HK-2 (cell line): ENCODE data around the gene DDX56.
A peak's percentile ranks its signal among the peaks of the same experiment; 100 is the strongest.

ENCODE experiments used
- DNase-seq: peaks from one replicate; pipeline ENCODE4 v3.0.0-alpha.2; 2018; ENCODE audit not compliant: unreplicated experiment

Gene DDX56

DNA sequence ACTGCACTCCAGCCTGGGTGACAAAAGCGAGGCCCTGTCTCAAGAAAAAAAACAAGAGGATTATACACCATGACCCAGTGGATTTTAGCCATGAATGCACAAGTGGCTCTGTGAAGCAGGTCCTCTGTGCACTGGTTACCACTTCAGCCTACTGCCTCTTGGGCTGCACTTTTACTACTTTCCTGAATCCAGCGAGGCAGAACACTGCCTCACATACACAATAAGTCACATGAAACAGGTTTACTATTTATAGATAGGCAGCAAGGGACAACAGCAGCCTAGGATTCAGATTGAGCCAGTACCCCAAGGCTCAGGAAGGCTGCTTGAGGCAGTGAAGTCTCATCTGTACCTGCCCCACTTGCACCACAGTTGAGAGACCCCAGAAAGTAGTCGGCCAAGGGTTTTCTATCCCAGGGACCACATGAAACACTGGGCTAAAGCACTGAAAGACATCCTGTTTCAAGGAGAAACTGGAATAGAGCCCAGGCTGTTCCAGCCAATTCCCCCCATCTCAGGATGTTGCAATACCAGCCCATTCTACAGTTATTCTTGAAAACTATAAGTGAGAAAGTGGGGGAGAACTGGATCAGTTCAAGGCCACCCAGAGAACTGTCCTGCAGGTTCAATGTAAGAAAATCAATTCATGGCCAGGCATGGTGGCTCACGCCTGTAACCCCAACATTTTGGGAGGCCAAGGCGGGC lies 22.4 kb upstream of the DDX56 start:
- no peak for DNase-seq

DNA sequence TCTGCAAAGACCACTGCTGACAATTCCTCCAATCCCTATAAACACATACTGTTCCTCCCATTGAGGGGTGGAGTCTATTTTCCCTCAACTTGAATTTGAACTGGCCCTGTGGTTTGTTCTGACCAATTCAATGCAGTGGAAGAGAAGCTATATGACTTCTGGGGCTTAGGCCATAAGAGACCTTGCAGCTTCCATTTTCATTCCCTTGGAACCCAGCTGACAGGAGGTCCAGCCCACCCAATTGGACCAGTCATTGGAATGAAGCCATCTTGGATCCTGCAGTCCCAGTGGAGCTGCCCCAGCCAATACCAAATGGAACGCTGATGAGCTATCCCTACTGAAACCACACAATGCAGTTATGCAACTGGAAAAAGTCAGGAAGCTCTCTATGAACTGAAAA lies 17.2 kb upstream of the DDX56 start:
- no peak for DNase-seq

DNA sequence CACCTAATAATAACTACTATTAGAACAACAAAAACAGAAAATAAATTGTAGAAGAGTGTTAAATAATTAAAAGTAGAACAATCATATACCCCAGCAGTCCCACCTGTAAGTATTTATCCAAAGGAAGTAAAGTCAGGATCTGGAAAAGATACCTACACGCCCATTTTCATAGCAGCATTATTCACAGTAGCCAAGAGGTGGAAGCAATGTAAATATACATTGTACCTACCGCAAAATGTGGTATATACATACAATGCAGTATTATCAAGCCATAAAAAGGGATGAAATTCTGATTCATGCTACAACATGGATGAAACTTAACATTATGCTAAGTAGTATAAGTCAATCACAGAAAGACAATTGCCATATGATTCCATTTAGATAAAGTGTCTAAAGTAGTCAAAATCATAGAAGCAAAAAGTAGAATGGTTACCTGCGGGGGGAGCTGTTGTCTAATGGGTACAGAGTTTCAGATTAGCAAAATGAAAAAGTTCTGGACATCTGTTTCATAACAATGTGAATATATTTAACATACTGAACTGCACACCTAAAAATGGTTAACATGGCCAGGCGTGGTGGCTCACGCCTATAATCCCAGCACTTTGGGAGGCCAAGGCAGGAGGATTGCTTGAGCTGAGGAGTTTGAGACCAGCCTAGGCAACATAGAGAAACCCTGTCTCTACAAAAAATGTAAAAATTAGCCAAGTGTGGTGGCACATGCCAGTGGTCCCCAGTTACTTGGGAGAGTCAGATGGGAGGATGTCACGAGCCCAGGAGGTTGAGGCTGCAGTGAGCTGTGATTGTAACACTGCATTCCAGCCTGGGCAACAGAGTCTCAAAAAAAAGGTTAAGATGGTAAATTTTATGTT lies 14.4 kb upstream of the DDX56 start:
- no peak for DNase-seq

DNA sequence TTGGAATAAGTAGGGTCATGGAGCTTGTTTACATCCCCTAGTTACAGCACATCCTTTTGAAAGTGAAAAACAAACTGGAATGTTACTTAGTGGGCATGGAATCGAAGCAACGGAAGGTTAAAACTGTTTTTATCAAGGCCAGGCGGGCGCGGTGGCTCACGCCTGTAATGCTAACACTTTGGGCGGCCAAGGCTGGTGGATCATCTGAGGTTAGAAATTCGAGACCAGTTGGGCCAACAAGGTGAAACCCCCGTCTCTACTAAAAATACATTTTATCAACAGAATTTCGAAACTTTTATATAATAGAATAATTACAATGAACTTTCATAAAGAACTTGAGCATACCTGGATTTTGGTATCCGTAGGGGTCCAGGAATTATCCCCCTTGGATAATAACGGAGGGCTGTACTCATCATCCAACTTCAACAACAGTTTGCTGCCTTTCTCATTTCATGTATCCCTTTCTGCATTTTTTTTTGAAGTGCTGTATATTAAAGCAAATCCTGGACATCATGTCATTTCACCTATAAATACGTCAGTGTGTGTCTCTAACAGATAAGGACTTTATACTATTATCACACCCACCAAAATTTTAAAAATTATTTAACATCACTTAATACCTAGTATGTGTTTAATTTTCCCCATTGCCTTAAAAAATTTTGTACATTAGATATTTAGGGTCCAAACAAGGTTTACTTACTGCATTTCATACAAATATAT lies 9.6 kb upstream of the DDX56 start:
- DNase-seq: no peak

DNA sequence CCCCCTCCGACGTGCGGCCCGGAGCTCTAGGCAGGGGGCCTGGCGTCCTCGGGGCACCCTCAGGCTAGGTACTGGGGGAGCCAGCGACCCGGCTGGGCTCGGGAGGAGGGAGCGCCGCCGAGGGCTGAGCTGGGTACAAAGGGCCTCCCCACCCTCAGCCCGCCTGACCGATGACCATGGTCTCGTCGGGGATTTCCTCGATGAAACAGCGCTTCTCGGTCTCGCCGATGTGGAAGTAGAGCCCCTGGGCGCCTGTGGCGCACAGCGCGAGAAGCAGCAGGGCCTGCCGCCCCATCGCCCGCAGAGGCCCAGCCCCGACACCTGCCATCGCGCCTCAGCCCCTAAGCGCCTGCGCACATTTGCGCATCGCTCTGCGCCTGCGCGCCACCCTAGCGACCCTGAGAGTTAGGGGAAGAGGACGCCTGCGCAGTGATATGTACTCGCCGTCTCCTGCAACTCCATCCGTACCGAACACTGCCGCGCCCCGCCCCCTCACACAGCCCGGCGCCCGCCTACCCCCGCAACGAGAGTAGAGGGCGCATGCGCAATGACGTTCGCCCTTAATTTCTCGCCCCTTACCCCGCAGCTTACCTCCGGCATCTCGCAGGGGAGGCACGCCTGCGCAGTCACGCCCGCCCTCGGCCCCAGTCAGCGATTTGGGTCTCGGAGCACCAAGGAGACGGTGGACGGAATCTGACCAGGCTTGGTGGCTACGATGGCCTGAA lies 8.3 kb upstream of the DDX56 start, which contains the start of gene TMED4:
TSS of gene TMED4 (minus strand) at position 353 of the 725 bp plus-strand sequence. CDS start at position 328, 25 bp downstream.
- DNase-seq: peak; percentile 100

DNA sequence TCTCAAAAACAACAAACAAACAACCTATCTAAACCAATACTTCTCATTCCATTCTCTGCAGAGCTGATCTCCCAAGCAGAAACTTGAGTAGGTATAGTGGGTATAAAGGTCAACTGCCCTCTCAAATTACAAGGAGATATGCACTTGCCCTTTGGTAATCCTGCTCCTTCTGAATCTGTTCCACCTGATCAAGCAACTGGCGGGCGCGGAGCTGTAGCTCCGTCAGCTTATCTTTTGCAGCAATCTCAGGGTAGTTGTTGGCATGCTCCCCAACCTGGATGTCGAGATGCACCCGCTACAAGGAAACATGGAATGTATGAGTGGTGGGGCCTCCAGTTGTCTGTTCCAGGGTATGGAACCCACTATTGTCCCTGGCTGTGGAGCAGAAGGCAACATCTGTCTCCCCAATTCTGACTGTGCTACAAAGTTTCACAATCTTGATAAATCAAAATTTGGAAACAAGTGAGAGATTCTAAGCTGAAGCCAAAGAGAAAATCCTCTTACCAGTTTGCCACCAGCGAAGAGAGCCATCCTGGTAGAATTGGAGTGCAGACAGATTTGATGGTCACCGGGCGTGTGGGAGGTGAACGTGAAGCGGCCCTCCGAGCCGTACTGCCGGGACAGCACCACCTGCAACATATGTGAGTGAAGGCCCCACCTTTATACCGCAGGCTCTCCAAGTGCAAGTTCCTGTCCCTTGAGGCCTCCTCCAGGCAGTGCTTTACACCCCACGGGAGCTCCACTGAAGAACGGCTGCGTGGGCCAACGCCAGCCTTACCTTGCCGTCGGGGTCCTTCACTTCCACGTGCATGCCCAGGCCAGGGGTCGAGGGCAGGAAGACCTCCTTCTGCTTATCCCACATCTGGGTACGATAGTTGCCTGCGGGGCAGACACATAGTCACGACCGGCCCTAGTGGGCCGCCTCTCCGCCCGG lies 7.5 kb upstream of the DDX56 start:
- no peak for DNase-seq

DNA sequence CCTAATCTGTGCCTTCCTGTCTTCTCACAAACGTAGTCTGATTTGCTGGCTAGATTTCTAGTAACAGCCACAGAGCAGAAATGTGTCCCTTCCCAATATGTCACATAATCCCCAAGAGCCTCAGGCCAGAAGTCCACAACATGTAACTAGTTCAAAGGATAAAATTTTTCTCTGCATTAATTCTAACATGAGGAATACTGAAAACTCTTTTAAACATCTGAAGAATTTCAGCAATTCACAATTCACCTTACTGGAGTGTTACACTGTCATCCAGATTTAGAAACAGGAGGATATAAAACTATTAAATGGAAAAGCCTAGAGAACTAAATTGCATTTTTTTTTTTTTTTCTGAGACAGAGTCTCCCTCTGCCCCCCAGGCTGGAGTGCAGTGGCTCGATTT lies 2.5 kb upstream of the DDX56 start:
- DNase-seq: no peak

DNA sequence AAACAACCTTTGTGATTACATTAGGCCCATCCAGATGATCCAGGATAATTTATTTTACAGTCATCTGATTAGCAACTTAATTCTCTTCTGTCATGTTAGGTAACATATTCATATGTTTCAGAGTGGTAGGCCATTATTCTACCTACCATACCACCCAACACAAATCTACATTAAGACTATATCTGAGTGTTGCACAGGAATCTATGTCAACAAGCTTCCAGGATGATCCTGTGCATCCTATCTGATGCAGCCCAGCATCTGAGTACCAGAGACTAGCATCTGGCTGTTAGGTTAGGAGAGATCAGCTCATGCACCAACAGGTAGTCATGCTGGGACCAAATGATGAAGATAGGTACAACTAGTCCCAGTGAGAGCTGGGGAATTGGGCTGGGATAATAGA lies 1.3 kb upstream of the DDX56 start:
- no peak for DNase-seq

DNA sequence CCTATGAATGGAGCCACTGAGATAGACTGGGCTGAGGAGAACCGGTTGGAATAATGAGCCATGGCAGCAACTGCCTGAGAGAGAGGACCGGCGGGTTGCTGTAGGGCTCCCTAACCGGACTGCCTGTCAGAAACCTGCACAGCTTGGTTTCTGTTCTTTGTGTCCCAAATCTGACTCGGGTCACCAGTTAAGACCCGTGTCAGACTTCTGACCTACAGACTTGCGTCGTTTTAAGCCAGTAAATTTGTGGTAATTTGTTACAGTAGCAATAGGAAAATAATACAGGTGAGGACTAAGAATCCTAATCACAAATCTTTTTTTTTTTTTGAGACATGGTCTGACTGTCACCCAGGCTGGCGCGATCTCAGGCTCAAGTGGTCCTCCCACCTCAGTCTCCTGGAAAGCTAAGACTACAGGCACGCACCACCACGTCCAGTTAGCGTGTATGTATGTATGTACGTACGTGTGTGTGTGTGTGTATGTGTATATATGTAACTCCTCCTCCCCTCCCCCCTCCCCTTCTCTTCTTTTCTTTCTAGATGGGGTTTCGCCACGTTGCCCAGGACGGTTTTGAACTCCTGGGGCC lies 672 bp upstream of the DDX56 start:
- DNase-seq: no peak

DNA sequence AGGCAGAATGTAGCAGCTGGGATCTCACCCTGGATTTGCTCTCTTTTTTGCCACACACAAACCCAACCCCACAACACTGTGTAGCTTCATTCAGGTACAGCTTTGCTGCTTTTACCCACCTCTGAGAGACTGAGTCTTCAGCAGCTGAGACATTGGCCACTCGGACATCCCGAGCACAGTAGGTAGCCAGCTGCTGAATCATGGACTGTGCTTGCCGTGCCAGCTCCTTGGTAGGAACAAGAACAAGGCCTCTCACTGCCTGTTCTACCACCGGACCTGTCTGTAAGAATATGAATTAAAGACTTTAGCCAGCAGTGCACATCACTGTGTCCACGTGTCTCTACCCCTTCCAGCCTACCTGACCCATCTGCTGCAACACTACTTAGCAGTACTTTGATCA lies 937 bp downstream of the DDX56 start:
- DNase-seq: no peak

DNA sequence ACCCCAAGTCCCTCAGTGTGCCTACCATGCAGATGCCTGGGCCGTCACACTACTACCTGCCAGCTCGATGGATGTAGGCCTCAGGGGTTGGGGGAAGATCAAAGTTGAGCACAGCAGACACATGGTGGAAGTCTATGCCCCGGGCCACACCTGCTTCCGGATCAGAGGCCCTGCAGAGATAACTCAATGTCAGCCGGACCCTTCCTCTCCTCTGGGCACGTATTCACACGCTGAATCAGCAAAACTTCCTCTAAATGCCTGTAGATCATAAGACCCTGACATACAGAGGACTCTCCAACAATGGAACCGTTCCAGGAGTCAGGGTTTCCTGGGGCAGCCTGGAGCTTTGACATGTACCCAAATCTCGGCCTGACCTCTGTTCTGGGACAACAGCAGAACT lies 3.7 kb downstream of the DDX56 start:
- no peak for DNase-seq

DNA sequence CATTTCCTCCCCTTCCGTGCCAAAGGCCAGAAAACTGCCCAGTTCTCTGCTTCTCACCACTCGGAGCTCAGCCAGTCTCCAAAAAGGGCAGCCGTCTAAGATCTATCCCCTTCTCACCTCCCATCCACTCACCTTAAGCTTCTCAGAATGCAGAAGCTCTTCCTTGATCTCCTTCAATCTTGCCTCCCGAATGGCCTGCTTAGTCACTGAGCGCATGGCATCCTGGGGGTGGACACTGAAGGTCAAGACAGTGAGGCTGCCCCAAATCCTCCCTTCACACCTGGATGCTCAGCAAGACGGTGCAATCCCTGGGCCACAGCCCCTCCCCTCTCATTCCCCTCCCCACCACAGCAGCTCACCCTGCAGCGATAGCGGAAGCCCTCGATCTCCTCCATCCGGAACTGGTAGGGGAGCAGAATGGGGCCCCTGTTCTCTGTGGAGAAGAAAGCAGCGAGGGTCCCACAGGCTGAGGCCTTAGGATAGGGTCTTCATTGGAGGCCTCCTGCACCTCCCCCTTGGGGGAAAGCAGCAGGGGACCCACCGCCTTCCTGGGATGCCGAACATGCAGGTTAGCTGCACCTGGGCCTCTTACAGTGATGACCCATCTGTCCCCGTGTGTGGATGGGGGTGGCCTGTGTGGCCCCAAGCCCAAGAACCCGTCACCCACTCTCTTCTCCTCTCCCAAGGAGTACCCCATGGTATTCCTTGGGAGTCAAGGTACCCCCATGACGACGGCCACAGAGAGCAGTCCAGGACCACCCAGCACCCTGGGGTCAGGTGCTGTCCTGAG lies 4.7 kb downstream of the DDX56 start:
- no peak for DNase-seq

DNA sequence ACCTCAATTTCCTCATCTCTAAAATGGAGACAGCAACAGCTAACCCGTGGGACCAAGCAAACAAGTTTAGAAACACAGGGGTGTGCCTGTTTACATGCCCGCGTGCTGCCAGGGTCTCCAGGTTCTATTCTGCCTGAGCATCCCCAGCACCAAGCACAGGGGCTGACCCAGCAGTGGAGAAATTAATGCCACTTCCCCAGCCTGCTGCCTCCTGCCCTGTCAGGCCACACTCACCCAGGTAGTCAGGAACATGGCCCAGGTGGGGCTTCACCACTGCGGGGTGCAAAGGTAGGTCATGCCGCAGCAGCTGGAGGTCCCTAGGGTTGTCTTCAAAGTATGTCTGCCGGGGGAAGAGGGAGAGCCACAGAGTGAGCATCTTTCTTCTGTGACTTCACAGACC lies 5.8 kb downstream of the DDX56 start:
- no peak for DNase-seq

DNA sequence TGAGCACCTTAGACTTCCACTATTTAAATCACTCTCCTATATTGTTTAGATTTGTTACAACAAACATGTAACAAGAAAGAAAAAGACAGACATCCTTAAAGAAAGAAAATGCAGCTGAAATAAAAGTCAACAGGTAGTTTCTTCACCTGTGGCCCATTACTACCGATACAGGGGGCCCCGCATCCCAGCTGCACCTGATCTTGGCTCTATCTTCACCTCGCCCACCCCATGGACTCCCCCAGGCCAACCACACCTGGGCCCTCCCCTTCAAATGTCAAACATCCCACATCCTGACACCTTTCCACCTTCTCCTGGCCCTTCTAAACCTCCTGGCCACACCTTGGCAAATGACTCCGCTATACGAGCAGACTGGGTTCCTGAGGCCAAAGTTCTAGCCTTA lies 7.0 kb downstream of the DDX56 start:
- no peak for DNase-seq

DNA sequence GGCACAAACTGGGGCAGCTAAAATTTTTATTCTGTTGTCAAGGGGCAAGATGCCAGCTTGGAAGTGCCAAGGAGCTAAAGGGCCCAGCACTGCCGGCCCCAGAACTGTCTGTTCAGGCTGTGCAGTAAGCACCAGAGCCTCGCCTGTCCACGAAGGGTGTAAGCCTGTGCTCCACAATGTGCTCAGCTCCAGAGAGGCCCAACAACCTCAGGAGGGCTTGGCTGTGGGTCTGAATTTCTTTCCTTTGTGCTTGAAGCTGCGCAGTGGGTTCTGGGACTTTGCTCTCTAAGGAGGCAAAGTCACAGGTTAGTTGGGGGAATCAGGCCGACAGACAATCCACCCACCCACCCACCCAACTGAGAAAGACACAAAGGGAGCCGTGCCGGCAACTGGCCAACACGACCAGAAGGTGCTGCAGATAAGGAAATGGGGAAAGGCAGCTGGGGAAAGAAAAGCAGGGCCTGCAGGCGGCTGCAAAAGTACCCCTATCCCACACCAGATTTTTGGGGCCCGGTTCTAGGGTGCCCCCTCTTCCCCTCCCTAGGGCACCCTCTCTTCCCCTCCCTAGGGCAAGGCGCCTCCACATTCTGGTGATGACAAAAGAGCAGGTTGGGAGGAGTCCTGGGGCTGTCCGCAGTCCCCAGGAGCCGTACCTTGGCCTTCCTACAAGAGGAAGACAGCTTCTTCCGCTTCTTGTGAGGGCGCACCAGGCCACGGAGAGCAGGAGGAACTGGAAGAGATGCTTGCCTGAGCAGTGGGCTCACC lies 7.7 kb downstream of the DDX56 start:
- no peak for DNase-seq

DNA sequence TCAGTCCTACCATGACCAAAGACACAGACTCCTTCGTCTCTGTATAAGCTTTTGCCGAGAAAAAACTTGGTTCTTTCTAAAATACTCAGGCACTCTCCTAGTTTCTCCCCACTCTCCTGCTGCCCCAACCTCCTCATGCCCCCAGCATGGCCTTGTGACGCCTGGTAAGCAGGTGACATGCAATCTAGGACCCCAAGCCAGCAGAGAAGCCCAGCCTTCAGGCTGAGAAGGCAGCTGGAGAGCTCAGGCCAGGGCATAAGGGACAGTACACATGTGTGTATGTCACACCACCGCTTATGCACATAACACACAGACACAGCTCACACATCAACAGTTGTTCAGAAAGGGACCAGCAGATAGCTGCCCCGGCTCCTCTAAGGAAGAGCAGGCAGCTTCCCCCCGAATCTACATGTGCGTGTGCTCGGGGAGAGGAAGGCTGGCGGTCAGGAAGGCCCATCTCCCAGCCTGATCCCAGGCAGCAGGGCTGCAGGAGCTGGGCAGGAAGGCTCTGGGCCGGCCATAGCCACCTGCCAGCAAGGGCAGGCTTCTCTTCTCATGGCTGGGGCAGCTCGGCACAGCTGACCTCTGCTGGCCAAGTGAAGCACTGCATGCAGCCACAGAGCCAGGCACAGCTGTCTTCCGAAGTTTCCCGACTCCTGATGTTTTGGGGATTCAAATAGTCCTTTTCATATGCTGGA lies 8.5 kb downstream of the DDX56 start:
- DNase-seq: peak; percentile 63

DNA sequence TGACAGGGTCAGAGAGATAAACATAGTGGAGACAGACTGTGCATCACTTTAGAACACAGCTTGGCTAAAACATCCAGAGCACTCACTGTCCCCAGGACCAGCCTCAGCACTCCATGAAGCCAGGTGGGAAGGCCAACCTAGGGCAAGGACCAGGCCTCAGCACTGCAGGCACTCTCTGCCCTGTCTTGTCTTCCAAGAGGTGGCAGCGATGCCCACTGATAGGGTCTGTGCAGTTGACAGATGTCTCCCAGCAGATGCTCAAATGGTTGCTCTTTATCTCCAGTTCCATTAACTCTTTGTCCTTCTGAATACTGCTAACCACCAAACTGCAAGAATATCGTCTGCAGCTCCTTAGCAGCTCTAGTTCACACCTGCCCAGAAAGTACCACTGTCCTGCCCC lies 9.1 kb downstream of the DDX56 start:
- DNase-seq: no peak

DNA sequence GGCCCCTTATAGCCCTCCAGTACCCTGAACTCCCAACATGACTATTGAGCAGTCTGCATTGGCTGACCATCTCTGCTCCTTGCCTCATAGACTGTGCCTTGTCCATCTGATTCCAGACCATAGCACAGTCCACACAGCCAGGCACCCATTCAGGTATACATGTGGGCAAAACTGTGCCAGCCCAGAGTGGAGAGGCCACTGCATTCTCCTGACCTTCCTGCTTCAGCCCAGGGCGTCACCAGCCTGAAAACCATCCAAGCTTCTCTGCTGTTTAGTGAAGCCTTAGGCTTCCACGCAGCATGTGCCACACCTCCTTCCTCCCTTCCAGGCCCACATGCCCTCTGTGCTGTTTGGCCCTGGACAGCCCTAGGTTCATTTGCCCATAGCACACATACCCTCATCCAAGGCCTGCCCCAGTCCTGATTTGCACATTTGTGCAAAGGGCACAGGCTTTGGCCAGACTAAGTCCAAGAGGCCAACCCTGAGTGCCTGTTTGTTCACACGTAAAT lies 10.5 kb downstream of the DDX56 start:
- no peak for DNase-seq
